Endothelial cell of umbilical vein (primary cell): Measurements from ENCODE around the gene SPINK7.

Experiments
- CTCF ChIP-seq, 2 donors: IDR thresholded peaks; 1 replicate in 1 of 2; 2 replicates in 1 of 2; pipeline ENCODE4 v1.5.1; 2011; ENCODE audit warnings: low read length in 2 of 2, mild to moderate bottlenecking in 2 of 2, moderate library complexity in 2 of 2, control low read depth in 1 of 2, inconsistent platforms in 1 of 2, low read depth in 1 of 2; ENCODE audit not compliant: insufficient read depth in 1 of 2; ENCODE audit errors: extremely low read depth in 1 of 2
- EZH2 ChIP-seq: IDR thresholded peaks from 2 replicates; pipeline ENCODE4 v1.6.1; 2012; ENCODE audit warnings: borderline replicate concordance, low read depth, mild to moderate bottlenecking, moderate library complexity, low read length, inconsistent platforms; ENCODE audit not compliant: severe bottlenecking
- MYC ChIP-seq: IDR thresholded peaks from one replicate; pipeline ENCODE4 v1.6.1; 2011; ENCODE audit warnings: mild to moderate bottlenecking, low read depth, low read length
- POLR2AphosphoS5 ChIP-seq: IDR thresholded peaks from 2 replicates; pipeline ENCODE4 v1.6.1; 2012; ENCODE audit warnings: low read depth, mild to moderate bottlenecking, control low read depth, low read length, moderate library complexity; ENCODE audit not compliant: insufficient read depth

DNA sequence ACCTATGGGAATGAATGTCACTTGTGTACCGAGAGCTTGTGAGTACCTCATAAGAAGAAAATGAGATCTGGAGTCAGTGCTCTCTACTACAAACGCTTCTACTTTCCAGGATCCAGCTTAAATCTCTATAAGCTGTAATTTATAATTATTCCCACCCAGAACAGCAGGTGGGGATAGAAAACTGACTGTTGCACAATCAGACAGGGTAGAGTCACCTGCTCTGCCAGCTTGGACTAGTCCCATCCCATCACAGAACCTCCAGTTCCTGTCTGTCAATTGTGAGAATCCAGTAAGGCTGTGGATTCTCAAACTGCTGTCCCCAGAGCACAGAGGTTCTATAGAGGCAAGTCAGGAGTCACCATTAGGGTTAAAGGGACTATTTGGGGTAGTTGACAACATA lies 2.0 kb downstream of the SPINK7 start:
- TF ChIP-seq CTCF (IDR thresholded peaks at IDR 0.05; ENCODE audit: extremely low read depth in 1 of 2, insufficient read depth in 1 of 2, low read depth in 1 of 2, low read length in 2 of 2) = no peak
- no peak for TF ChIP-seq POLR2AphosphoS5
- TF ChIP-seq MYC = no peak
- TF ChIP-seq EZH2 = no peak
